IMR-90 (cell line): Measurements from ENCODE around the gene SCN10A. TPM values are rescaled to one million over a fixed set of nuclear protein-coding genes. Genes with fewer than 3 reads are reported as not detected.

Experiments used
- ATAC-seq: fragments of 200-7000 bp; cut with Tn5 transposase; 2 replicates; pipeline ENCODE4 v1.9.1; 2020; ENCODE audit warnings: low read depth, mild to moderate bottlenecking, moderate library complexity
- BruUV-seq: library from RNA; stranded (reverse); fragments of 400-500 nt; replicated peaks from 2 replicates; lab custom pipeline; 2021; lab: Mats Ljungman, UMichigan
- CTCF ChIA-PET: fragments of 300-600 bp; formaldehyde crosslinking; extraction: SDS; loops from one replicate; lab custom pipeline; 2021; ENCODE audit warnings: antibody characterized with exemption; lab: Yijun Ruan, JAX
- POLR2A ChIA-PET: fragments of 300-600 bp; sonication (Branson Sonifier 250); formaldehyde crosslinking; loops from one replicate; lab custom pipeline; 2022; ENCODE audit warnings: antibody characterized with exemption; ENCODE audit not compliant: unreplicated experiment; lab: Charles Lee
- DNase-seq: peaks from one replicate; pipeline ENCODE4 v3.0.0; 2013
- H2AFZ ChIP-seq: replicated peaks from 2 replicates; pipeline ENCODE3; 2013; ENCODE audit warnings: low read length, mild to moderate bottlenecking; ENCODE audit not compliant: poor library complexity
- H2AK5ac ChIP-seq: 2 replicates; pipeline ENCODE4 v1.6.1; 2013; ENCODE audit warnings: low read depth, low read length, inconsistent platforms
- H2AK9ac ChIP-seq: replicated peaks from 2 replicates; pipeline ENCODE3; 2013; ENCODE audit warnings: mild to moderate bottlenecking, low read depth, low read length, moderate library complexity; ENCODE audit not compliant: poor library complexity
- H2BK120ac ChIP-seq: 2 replicates; pipeline ENCODE4 v1.6.1; 2013; ENCODE audit warnings: low read depth, low read length, inconsistent platforms
- H2BK15ac ChIP-seq: 3 replicates; pipeline ENCODE4 v1.6.1; 2013; ENCODE audit warnings: low read depth, low read length, inconsistent platforms
- H2BK20ac ChIP-seq: 2 replicates; pipeline ENCODE4 v1.6.1; 2013; ENCODE audit warnings: low read depth, mild to moderate bottlenecking, inconsistent platforms, low read length, moderate library complexity
- H2BK5ac ChIP-seq: 2 replicates; pipeline ENCODE4 v1.6.1; 2013; ENCODE audit warnings: mild to moderate bottlenecking, low read depth, low read length, inconsistent platforms; ENCODE audit not compliant: poor library complexity, severe bottlenecking
- H3K14ac ChIP-seq: replicated peaks from 2 replicates; pipeline ENCODE4 v1.6.1; 2013; ENCODE audit warnings: low read depth, low read length, inconsistent platforms
- H3K18ac ChIP-seq: 2 replicates; pipeline ENCODE4 v1.6.1; 2013; ENCODE audit warnings: low read depth, low read length, control low read depth
- H3K23ac ChIP-seq: 2 replicates; pipeline ENCODE4 v1.6.1; 2013; ENCODE audit warnings: low read depth, low read length, inconsistent platforms
- H3K27ac ChIP-seq: 2 replicates; pipeline ENCODE4 v1.5.1; 2013; ENCODE audit warnings: mild to moderate bottlenecking, control low read depth, low read length; ENCODE audit not compliant: insufficient read depth
- H3K27me3 ChIP-seq: 2 replicates; pipeline ENCODE4 v1.6.1; 2013; ENCODE audit warnings: low read length; ENCODE audit not compliant: control insufficient read depth, insufficient read depth
- H3K36me3 ChIP-seq: 2 replicates; pipeline ENCODE4 v1.6.1; 2013; ENCODE audit warnings: low read length, mixed read lengths; ENCODE audit not compliant: control insufficient read depth, insufficient read depth
- H3K4ac ChIP-seq: 2 replicates; pipeline ENCODE4 v1.6.1; 2013; ENCODE audit warnings: low read depth, low read length, inconsistent platforms
- H3K4me1 ChIP-seq: 2 replicates; pipeline ENCODE4 v1.6.1; 2013; ENCODE audit warnings: low read length, mixed read lengths; ENCODE audit not compliant: control insufficient read depth, insufficient read depth
- H3K4me2 ChIP-seq: 2 replicates; pipeline ENCODE4 v1.6.1; 2013; ENCODE audit warnings: low read depth, mild to moderate bottlenecking, control low read depth, low read length, moderate library complexity
- H3K4me3 ChIP-seq: 2 replicates; pipeline ENCODE4 v1.5.1; 2013; ENCODE audit warnings: low read depth, mild to moderate bottlenecking, control low read depth, low read length, moderate library complexity; ENCODE audit not compliant: insufficient read depth
- H3K56ac ChIP-seq: 2 replicates; pipeline ENCODE4 v1.6.1; 2013; ENCODE audit warnings: low read length, inconsistent platforms; ENCODE audit not compliant: insufficient read depth; ENCODE audit errors: extremely low read depth
- H3K79me1 ChIP-seq, 2 experiments: 2 replicates each; pipeline ENCODE4 v1.6.1; 2013; ENCODE audit warnings: low read length in 2 of 2, inconsistent platforms in 1 of 2, low read depth in 1 of 2
- H3K9ac ChIP-seq: 2 replicates; pipeline ENCODE4 v1.6.1; 2013; ENCODE audit warnings: low read depth, low read length, control low read depth
- H3K9me1 ChIP-seq: 2 replicates; pipeline ENCODE4 v1.6.1; 2013; ENCODE audit warnings: low read length, inconsistent platforms; ENCODE audit not compliant: insufficient read depth
- H3K9me3 ChIP-seq: 2 replicates; pipeline ENCODE4 v1.6.1; 2013; ENCODE audit warnings: low read length; ENCODE audit not compliant: control insufficient read depth, insufficient read depth
- H4K20me1 ChIP-seq: 2 replicates; pipeline ENCODE4 v1.6.1; 2013; ENCODE audit warnings: low read length, inconsistent platforms; ENCODE audit not compliant: insufficient read depth
- H4K5ac ChIP-seq: 2 replicates; pipeline ENCODE4 v1.6.1; 2013; ENCODE audit warnings: mild to moderate bottlenecking, low read depth, low read length, control low read depth
- H4K8ac ChIP-seq, 2 experiments: 2 replicates each; pipeline ENCODE4 v1.6.1; 2013; ENCODE audit warnings: low read depth in 2 of 2, low read length in 2 of 2, control low read depth in 1 of 2, inconsistent platforms in 1 of 2
- H4K91ac ChIP-seq: 2 replicates; pipeline ENCODE4 v1.6.1; 2013; ENCODE audit warnings: low read depth, low read length, inconsistent platforms; ENCODE audit not compliant: insufficient read depth
- BHLHE40 ChIP-seq: fragments of 150-350 bp; IDR thresholded peaks from 2 replicates; pipeline ENCODE4 v1.6.1; 2016; ENCODE audit warnings: mild to moderate bottlenecking, low read depth, low read length
- CEBPB ChIP-seq: IDR thresholded peaks from 2 replicates; pipeline ENCODE4 v1.6.1; 2012; ENCODE audit warnings: low read depth, low read length, improper control_type of control experiment
- CHD1 ChIP-seq: IDR thresholded peaks from 2 replicates; pipeline ENCODE4 v1.6.1; 2012; ENCODE audit warnings: low read depth, low read length, improper control_type of control experiment
- CTCF ChIP-seq: conservative IDR thresholded peaks from 2 replicates; pipeline ENCODE4 v1.5.1; 2012; ENCODE audit warnings: mild to moderate bottlenecking, low read depth, low read length, improper control_type of control experiment
- ELK1 ChIP-seq: fragments of 150-350 bp; IDR thresholded peaks from 2 replicates; pipeline ENCODE4 v1.6.1; 2016; ENCODE audit warnings: low read depth, mild to moderate bottlenecking, low read length, moderate library complexity, borderline replicate concordance
- FOS ChIP-seq: fragments of 150-350 bp; IDR thresholded peaks from 2 replicates; pipeline ENCODE4 v1.6.1; 2016; ENCODE audit warnings: low read depth, low read length
- MAFK ChIP-seq: IDR thresholded peaks from 2 replicates; pipeline ENCODE4 v1.6.1; 2012; ENCODE audit warnings: low read depth, low read length, improper control_type of control experiment
- MAZ ChIP-seq: IDR thresholded peaks from 2 replicates; pipeline ENCODE4 v1.6.1; 2012; ENCODE audit warnings: low read depth, mild to moderate bottlenecking, low read length, improper control_type of control experiment, moderate library complexity, borderline replicate concordance
- MXI1 ChIP-seq: IDR thresholded peaks from 2 replicates; pipeline ENCODE4 v1.6.1; 2012; ENCODE audit warnings: low read depth, mild to moderate bottlenecking, low read length, moderate library complexity, borderline replicate concordance
- NFE2L2 ChIP-seq: fragments of 150-350 bp; IDR thresholded peaks from 2 replicates; pipeline ENCODE4 v1.6.1; 2016; ENCODE audit warnings: low read depth, mild to moderate bottlenecking, low read length
- POLR2A ChIP-seq: IDR thresholded peaks from 2 replicates; pipeline ENCODE4 v1.6.1; 2012; ENCODE audit warnings: mild to moderate bottlenecking, low read depth, low read length
- RAD21 ChIP-seq: IDR thresholded peaks from 2 replicates; pipeline ENCODE4 v1.6.1; 2012; ENCODE audit warnings: low read length, improper control_type of control experiment
- RCOR1 ChIP-seq: IDR thresholded peaks from 2 replicates; pipeline ENCODE4 v1.6.1; 2012; ENCODE audit warnings: mild to moderate bottlenecking, low read length, improper control_type of control experiment; ENCODE audit not compliant: insufficient replicate concordance
- RFX5 ChIP-seq: IDR thresholded peaks from 2 replicates; pipeline ENCODE4 v1.8.0; 2012; ENCODE audit warnings: low read depth, mild to moderate bottlenecking, low read length, moderate library complexity
- SMC3 ChIP-seq: fragments of 150-350 bp; IDR thresholded peaks from 2 replicates; pipeline ENCODE4 v1.6.1; 2016; ENCODE audit warnings: low read depth, mild to moderate bottlenecking, antibody characterized with exemption, low read length, moderate library complexity
- USF2 ChIP-seq: fragments of 150-350 bp; IDR thresholded peaks from 2 replicates; pipeline ENCODE4 v1.6.1; 2017; ENCODE audit warnings: mild to moderate bottlenecking, antibody characterized with exemption, low read length, low read depth
- WGBS, 2 experiments: methylation state at CpG; one replicate each; pipeline versions ENCODE4 v1.1.5 to v1.1.7; 2013; ENCODE audit warnings: missing lambda C conversion rate in 2 of 2; ENCODE audit not compliant: insufficient read length in 1 of 2; ENCODE audit errors: extremely low coverage in 2 of 2; 5-methylcytosine and 5-hydroxymethylcytosine counted together
- dilution Hi-C: fragments of 300-500 bp; cut with HindIII; formaldehyde crosslinking; loops from one replicate; pipeline ENCODE4 v1.14.3; 2018; ENCODE audit warnings: low sequenced_read_pairs; ENCODE audit not compliant: unreplicated experiment
- in situ Hi-C: fragments of 300-500 bp; cut with MboI; formaldehyde crosslinking; loops from 3 replicates; pipeline ENCODE4 v1.14.3; 2019; ENCODE audit warnings: low sequenced_read_pairs, inconsistent platforms, mixed read lengths
- intact Hi-C: fragments of 100-400 bp; cut with micrococcal nuclease; formaldehyde crosslinking; loops from 2 replicates; pipeline ENCODE4 v1.10.0; 2022
- polyA plus RNA-seq, 3 experiments: library from polyadenylated mRNA; depleted of rRNA; stranded (reverse); fragments of >200 nt; gene quantifications; 2 replicates each; pipeline ENCODE4 v1.2.3, GENCODE V29; 2012; ENCODE audit warnings: low replicate concordance in 1 of 3
- total RNA-seq: library from RNA; depleted of rRNA; stranded (reverse); fragments of >200 nt; gene quantifications from 2 replicates; pipeline ENCODE4 v1.2.3, GENCODE V29; 2012

SCN10A gene
- total and polyA plus RNA-seq, 2 of the 4 experiments (the other 2 are of a cell fraction), result not detected

- Histone ChIP-seq H3K79me1 (no peaks in the 10 kb centered on the region), H3K4ac (no peak overlapping the region), H2BK15ac (no peak overlapping the region), H3K4me2 (no peak overlapping the region), H4K5ac (no peak overlapping the region), H2AFZ (no peak overlapping the region), H3K9ac (no peak overlapping the region), H3K18ac (no peak overlapping the region), H3K23ac (no peak overlapping the region), H4K8ac (no peak overlapping the region), H3K27ac (no peak overlapping the region), H3K14ac (no peak overlapping the region), H3K56ac (no peak overlapping the region), H3K4me1 (no peaks in the 10 kb centered on the region), H2AK9ac (no peak overlapping the region), H3K9me1 (0 out of 2 replicates have a peak, but pooled peaks cover under 1% of the 10 kb centered on the region), H3K4me3 (no peak overlapping the region), H4K20me1 (no peaks in the 10 kb centered on the region), H4K91ac (no peak overlapping the region), H2BK5ac (no peak overlapping the region), H2AK5ac (no peak overlapping the region), H2BK120ac (no peak overlapping the region), H3K27me3 (no peaks in the 10 kb centered on the region), H2BK20ac (no peak overlapping the region), H3K9me3 (no peaks in the 10 kb centered on the region), H3K36me3 (no peaks in the 10 kb centered on the region)
- TF ChIP-seq USF2 (no peak), MAZ (no peak), ELK1 (no peak), CTCF (no peak), FOS (no peak), RAD21 (no peak), MAFK (no peak), CEBPB (no peak), MXI1 (no peak), NFE2L2 (no peak), POLR2A (no peak), CHD1 (no peak), RCOR1 (no peak), SMC3 (no peak), RFX5 (no peak), BHLHE40 (no peak)
- ChIA-PET POLR2A (no interaction called here), CTCF (no interaction called here)
- no peak for ATAC-seq
- WGBS, 2 experiments, result no CpG with 5 or more reads among the region's 5 CpGs
- no TSS peak for BruUV-seq
- DNase-seq, result no peak
- intact Hi-C loops (no loop called here), in situ Hi-C loops (no loop called here), dilution Hi-C loops (no loop called here)
These were observed 7.2 kb upstream of the SCN10A start for GRCh38 chr3:38823186-38823585.
